GM19372 (cell line): ENCODE data around the gene MPST.

ENCODE experiments used
- ATAC-seq: cut with Tn5 transposase; IDR thresholded peaks from one replicate; pipeline ENCODE4 v1.9.1; 2021; ENCODE audit warnings: mild to moderate bottlenecking, low read depth, moderate library complexity; ENCODE audit not compliant: unreplicated experiment

The MPST gene

GRCh38 chr22:37000676-37001534, 18.6 kb upstream of the MPST start:
- ATAC-seq = no peak

- no peak for ATAC-seq
Observed at GRCh38 chr22:37001826-37002225, 17.7 kb upstream of the MPST start.

GRCh38 chr22:37002633-37003032, 16.9 kb upstream of the MPST start:
- ATAC-seq = no peak

GRCh38 chr22:37007651-37008050, 11.9 kb upstream of the MPST start:
- ATAC-seq = no peak

- ATAC-seq = no peak
Observed at GRCh38 chr22:37008365-37008764, 11.2 kb upstream of the MPST start.

- no peak for ATAC-seq
Observed at GRCh38 chr22:37009490-37009889, 10.1 kb upstream of the MPST start.

- no peak for ATAC-seq
Observed at GRCh38 chr22:37010174-37010573, 9.4 kb upstream of the MPST start.

- ATAC-seq = no peak
Observed at GRCh38 chr22:37010976-37011375, 8.6 kb upstream of the MPST start.

- no peak for ATAC-seq
Observed at GRCh38 chr22:37011472-37011871, 8.1 kb upstream of the MPST start.

- no peak for ATAC-seq
Observed at GRCh38 chr22:37012262-37012904, 7.2 kb upstream of the MPST start.

GRCh38 chr22:37012956-37013355, 6.6 kb upstream of the MPST start:
- no peak for ATAC-seq

- ATAC-seq = no peak
Observed at GRCh38 chr22:37014415-37014806, 5.1 kb upstream of the MPST start.

- ATAC-seq = no peak
Observed at GRCh38 chr22:37014835-37015586, 4.5 kb upstream of the MPST start.

GRCh38 chr22:37015587-37015878, 4.0 kb upstream of the MPST start:
- no peak for ATAC-seq

GRCh38 chr22:37016134-37016910, 3.2 kb upstream of the MPST start:
- ATAC-seq = no peak

- ATAC-seq = no peak
Observed at GRCh38 chr22:37017356-37017755, 2.2 kb upstream of the MPST start.

- ATAC-seq = no peak
Observed at GRCh38 chr22:37018086-37018814, 1.3 kb upstream of the MPST start.

GRCh38 chr22:37018815-37019308, 680 bp upstream of the MPST start:
- no peak for ATAC-seq

- ATAC-seq = no peak
Observed at GRCh38 chr22:37020192-37020479, 594 bp downstream of the MPST start.

- no peak for ATAC-seq
Observed at GRCh38 chr22:37021041-37021440, 1.5 kb downstream of the MPST start.
